ENCODE measurements around the gene TEC.

The TEC gene

DNA sequence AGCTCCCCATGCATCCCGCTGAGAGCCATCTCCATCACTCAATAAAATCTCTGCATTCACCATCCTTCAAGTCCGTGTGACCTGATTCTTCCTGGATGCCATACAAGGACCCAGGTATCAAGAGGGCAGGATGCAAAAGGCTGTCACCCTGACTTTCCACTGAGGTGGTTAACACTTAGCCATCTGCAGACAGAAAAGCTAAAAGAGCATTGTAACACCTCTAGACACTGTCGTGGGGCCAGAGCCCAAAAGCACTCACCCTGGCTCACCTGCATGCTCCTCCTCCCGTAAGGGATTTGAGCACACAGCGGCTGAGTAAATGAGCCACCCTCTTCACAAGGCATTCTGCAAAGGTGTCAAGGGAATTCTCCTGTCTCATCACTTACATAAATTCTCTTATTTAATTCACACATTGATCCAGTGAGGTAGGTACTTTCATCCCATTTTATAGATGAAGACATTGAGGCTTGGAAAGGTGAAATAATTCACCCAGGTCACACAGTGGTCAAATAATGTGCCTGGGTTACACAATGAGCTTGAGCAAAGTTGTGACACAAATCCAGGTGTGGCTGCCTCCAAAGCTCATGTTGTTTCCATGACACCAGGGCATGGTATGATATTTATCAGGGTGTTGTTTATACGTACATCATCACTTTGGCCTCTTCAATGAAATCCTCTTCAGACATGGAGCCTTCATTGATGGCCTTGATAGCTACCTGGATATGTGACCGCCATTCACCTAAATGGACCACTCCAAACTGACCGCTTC, 183.6 kb downstream of the TEC start:
- no peaks in the 10 kb centered on the region for H3K4me1 Mint-ChIP-seq
- no peak overlapping the region for H3K27ac Mint-ChIP-seq
- no peaks in the 10 kb centered on the region for H3K9me3 Mint-ChIP-seq
- H3K27me3 Mint-ChIP-seq = peaks cover 22 to 30% of the 10 kb centered on the region in 2 donors
- no peak overlapping the region for H3K4me3 Mint-ChIP-seq
- DNase-seq (no peak), ATAC-seq (replicated peaks) (no peak)
- H3K36me3 Mint-ChIP-seq = peaks cover 0 to 3% of the 10 kb centered on the region in 2 donors

Data from stimulated activated naive B cell treated with anti-CD40 and anti-IgM and Interleukin-4, amounts not matched to agents 10 μg/mL and 1 μg/mL and 100 μg/mL, for 72 hours (primary cell).